IMR-90 (cell line): ENCODE results near the gene PPARD. TPM values are rescaled to one million over a fixed set of nuclear protein-coding genes. Genes with fewer than 3 reads are reported as not detected.

Experiments
- ATAC-seq: fragments of 200-7000 bp; cut with Tn5 transposase; 2 replicates; pipeline ENCODE4 v1.9.1; 2020; ENCODE audit warnings: low read depth, mild to moderate bottlenecking, moderate library complexity
- BruUV-seq: library from RNA; stranded (reverse); fragments of 400-500 nt; replicated peaks from 2 replicates; lab custom pipeline; 2021; lab: Mats Ljungman, UMichigan
- CTCF ChIA-PET: fragments of 300-600 bp; formaldehyde crosslinking; extraction: SDS; loops from one replicate; lab custom pipeline; 2021; ENCODE audit warnings: antibody characterized with exemption; lab: Yijun Ruan, JAX
- POLR2A ChIA-PET: fragments of 300-600 bp; sonication (Branson Sonifier 250); formaldehyde crosslinking; loops from one replicate; lab custom pipeline; 2022; ENCODE audit warnings: antibody characterized with exemption; ENCODE audit not compliant: unreplicated experiment; lab: Charles Lee
- DNase-seq: peaks from one replicate; pipeline ENCODE4 v3.0.0; 2013
- H2AFZ ChIP-seq: replicated peaks from 2 replicates; pipeline ENCODE3; 2013; ENCODE audit warnings: low read length, mild to moderate bottlenecking; ENCODE audit not compliant: poor library complexity
- H2AK5ac ChIP-seq: 2 replicates; pipeline ENCODE4 v1.6.1; 2013; ENCODE audit warnings: low read depth, low read length, inconsistent platforms
- H2AK9ac ChIP-seq: replicated peaks from 2 replicates; pipeline ENCODE3; 2013; ENCODE audit warnings: mild to moderate bottlenecking, low read depth, low read length, moderate library complexity; ENCODE audit not compliant: poor library complexity
- H2BK120ac ChIP-seq: 2 replicates; pipeline ENCODE4 v1.6.1; 2013; ENCODE audit warnings: low read depth, low read length, inconsistent platforms
- H2BK15ac ChIP-seq: 3 replicates; pipeline ENCODE4 v1.6.1; 2013; ENCODE audit warnings: low read depth, low read length, inconsistent platforms
- H2BK20ac ChIP-seq: 2 replicates; pipeline ENCODE4 v1.6.1; 2013; ENCODE audit warnings: low read depth, mild to moderate bottlenecking, inconsistent platforms, low read length, moderate library complexity
- H2BK5ac ChIP-seq: 2 replicates; pipeline ENCODE4 v1.6.1; 2013; ENCODE audit warnings: mild to moderate bottlenecking, low read depth, low read length, inconsistent platforms; ENCODE audit not compliant: poor library complexity, severe bottlenecking
- H3K14ac ChIP-seq: replicated peaks from 2 replicates; pipeline ENCODE4 v1.6.1; 2013; ENCODE audit warnings: low read depth, low read length, inconsistent platforms
- H3K18ac ChIP-seq: 2 replicates; pipeline ENCODE4 v1.6.1; 2013; ENCODE audit warnings: low read depth, low read length, control low read depth
- H3K23ac ChIP-seq: 2 replicates; pipeline ENCODE4 v1.6.1; 2013; ENCODE audit warnings: low read depth, low read length, inconsistent platforms
- H3K27ac ChIP-seq: 2 replicates; pipeline ENCODE4 v1.5.1; 2013; ENCODE audit warnings: mild to moderate bottlenecking, control low read depth, low read length; ENCODE audit not compliant: insufficient read depth
- H3K27me3 ChIP-seq: 2 replicates; pipeline ENCODE4 v1.6.1; 2013; ENCODE audit warnings: low read length; ENCODE audit not compliant: control insufficient read depth, insufficient read depth
- H3K36me3 ChIP-seq: 2 replicates; pipeline ENCODE4 v1.6.1; 2013; ENCODE audit warnings: low read length, mixed read lengths; ENCODE audit not compliant: control insufficient read depth, insufficient read depth
- H3K4ac ChIP-seq: 2 replicates; pipeline ENCODE4 v1.6.1; 2013; ENCODE audit warnings: low read depth, low read length, inconsistent platforms
- H3K4me1 ChIP-seq: 2 replicates; pipeline ENCODE4 v1.6.1; 2013; ENCODE audit warnings: low read length, mixed read lengths; ENCODE audit not compliant: control insufficient read depth, insufficient read depth
- H3K4me2 ChIP-seq: 2 replicates; pipeline ENCODE4 v1.6.1; 2013; ENCODE audit warnings: low read depth, mild to moderate bottlenecking, control low read depth, low read length, moderate library complexity
- H3K4me3 ChIP-seq: 2 replicates; pipeline ENCODE4 v1.5.1; 2013; ENCODE audit warnings: low read depth, mild to moderate bottlenecking, control low read depth, low read length, moderate library complexity; ENCODE audit not compliant: insufficient read depth
- H3K56ac ChIP-seq: 2 replicates; pipeline ENCODE4 v1.6.1; 2013; ENCODE audit warnings: low read length, inconsistent platforms; ENCODE audit not compliant: insufficient read depth; ENCODE audit errors: extremely low read depth
- H3K79me1 ChIP-seq, 2 experiments: 2 replicates each; pipeline ENCODE4 v1.6.1; 2013; ENCODE audit warnings: low read length in 2 of 2, inconsistent platforms in 1 of 2, low read depth in 1 of 2
- H3K9ac ChIP-seq: 2 replicates; pipeline ENCODE4 v1.6.1; 2013; ENCODE audit warnings: low read depth, low read length, control low read depth
- H3K9me1 ChIP-seq: 2 replicates; pipeline ENCODE4 v1.6.1; 2013; ENCODE audit warnings: low read length, inconsistent platforms; ENCODE audit not compliant: insufficient read depth
- H3K9me3 ChIP-seq: 2 replicates; pipeline ENCODE4 v1.6.1; 2013; ENCODE audit warnings: low read length; ENCODE audit not compliant: control insufficient read depth, insufficient read depth
- H4K20me1 ChIP-seq: 2 replicates; pipeline ENCODE4 v1.6.1; 2013; ENCODE audit warnings: low read length, inconsistent platforms; ENCODE audit not compliant: insufficient read depth
- H4K5ac ChIP-seq: 2 replicates; pipeline ENCODE4 v1.6.1; 2013; ENCODE audit warnings: mild to moderate bottlenecking, low read depth, low read length, control low read depth
- H4K8ac ChIP-seq, 2 experiments: 2 replicates each; pipeline ENCODE4 v1.6.1; 2013; ENCODE audit warnings: low read depth in 2 of 2, low read length in 2 of 2, control low read depth in 1 of 2, inconsistent platforms in 1 of 2
- H4K91ac ChIP-seq: 2 replicates; pipeline ENCODE4 v1.6.1; 2013; ENCODE audit warnings: low read depth, low read length, inconsistent platforms; ENCODE audit not compliant: insufficient read depth
- BHLHE40 ChIP-seq: fragments of 150-350 bp; IDR thresholded peaks from 2 replicates; pipeline ENCODE4 v1.6.1; 2016; ENCODE audit warnings: mild to moderate bottlenecking, low read depth, low read length
- ELK1 ChIP-seq: fragments of 150-350 bp; IDR thresholded peaks from 2 replicates; pipeline ENCODE4 v1.6.1; 2016; ENCODE audit warnings: low read depth, mild to moderate bottlenecking, low read length, moderate library complexity, borderline replicate concordance
- FOS ChIP-seq: fragments of 150-350 bp; IDR thresholded peaks from 2 replicates; pipeline ENCODE4 v1.6.1; 2016; ENCODE audit warnings: low read depth, low read length
- MAFK ChIP-seq: IDR thresholded peaks from 2 replicates; pipeline ENCODE4 v1.6.1; 2012; ENCODE audit warnings: low read depth, low read length, improper control_type of control experiment
- POLR2A ChIP-seq: IDR thresholded peaks from 2 replicates; pipeline ENCODE4 v1.6.1; 2012; ENCODE audit warnings: mild to moderate bottlenecking, low read depth, low read length
- RAD21 ChIP-seq: IDR thresholded peaks from 2 replicates; pipeline ENCODE4 v1.6.1; 2012; ENCODE audit warnings: low read length, improper control_type of control experiment
- RFX5 ChIP-seq: IDR thresholded peaks from 2 replicates; pipeline ENCODE4 v1.8.0; 2012; ENCODE audit warnings: low read depth, mild to moderate bottlenecking, low read length, moderate library complexity
- SMC3 ChIP-seq: fragments of 150-350 bp; IDR thresholded peaks from 2 replicates; pipeline ENCODE4 v1.6.1; 2016; ENCODE audit warnings: low read depth, mild to moderate bottlenecking, antibody characterized with exemption, low read length, moderate library complexity
- whole genome bisulfite sequencing, 2 experiments: methylation state at CpG; one replicate each; pipeline versions ENCODE4 v1.1.5 to v1.1.7; 2013; ENCODE audit warnings: missing lambda C conversion rate in 2 of 2; ENCODE audit not compliant: insufficient read length in 1 of 2; ENCODE audit errors: extremely low coverage in 2 of 2; 5-methylcytosine and 5-hydroxymethylcytosine counted together
- dilution Hi-C: fragments of 300-500 bp; cut with HindIII; formaldehyde crosslinking; loops from one replicate; pipeline ENCODE4 v1.14.3; 2018; ENCODE audit warnings: low sequenced_read_pairs; ENCODE audit not compliant: unreplicated experiment
- in situ Hi-C: fragments of 300-500 bp; cut with MboI; formaldehyde crosslinking; loops from 3 replicates; pipeline ENCODE4 v1.14.3; 2019; ENCODE audit warnings: low sequenced_read_pairs, inconsistent platforms, mixed read lengths
- intact Hi-C: fragments of 100-400 bp; cut with micrococcal nuclease; formaldehyde crosslinking; loops from 2 replicates; pipeline ENCODE4 v1.10.0; 2022
- polyA plus RNA-seq, 3 experiments: library from polyadenylated mRNA; depleted of rRNA; stranded (reverse); fragments of >200 nt; gene quantifications; 2 replicates each; pipeline ENCODE4 v1.2.3, GENCODE V29; 2012; ENCODE audit warnings: low replicate concordance in 1 of 3
- total RNA-seq: library from RNA; depleted of rRNA; stranded (reverse); fragments of >200 nt; gene quantifications from 2 replicates; pipeline ENCODE4 v1.2.3, GENCODE V29; 2012

The PPARD gene
- total and polyA plus RNA-seq, 2 of the 4 experiments (the other 2 are of a cell fraction) = 10.4 to 69.0 TPM

GRCh38 chr6:35413911-35414310 is 71.6 kb downstream of the PPARD start:
- no peak overlapping the region for H3K23ac ChIP-seq
- no peak overlapping the region for H2AFZ ChIP-seq
- ChIA-PET CTCF (no interaction called here), POLR2A (no interaction called here)
- peak overlapping the region in 1 of 2 experiments; percentile 82; a peak in 2 of 4 replicates for H4K8ac ChIP-seq
- peaks cover 7% of the 10 kb centered on the region for H4K20me1 ChIP-seq
- no peak for TF ChIP-seq RAD21
- TF ChIP-seq MAFK = no peak
- TF ChIP-seq FOS = no peak
- TF ChIP-seq POLR2A = no peak
- TF ChIP-seq BHLHE40 = no peak
- no peak for TF ChIP-seq ELK1
- no peak for TF ChIP-seq SMC3
- no peak for TF ChIP-seq RFX5
- no peaks in the 10 kb centered on the region for H3K9me3 ChIP-seq
- in situ Hi-C loops = no loop called here
- H3K4ac ChIP-seq = no peak overlapping the region
- peaks cover 44% of the 10 kb centered on the region for H3K9me1 ChIP-seq
- H2BK20ac ChIP-seq = no peak overlapping the region
- H3K14ac ChIP-seq = no peak overlapping the region
- H3K18ac ChIP-seq = no peak overlapping the region
- ATAC-seq (no peak), DNase-seq (no peak)
- H3K4me3 ChIP-seq = no peak overlapping the region
- no peak overlapping the region for H3K56ac ChIP-seq
- no peaks in the 10 kb centered on the region for H3K27me3 ChIP-seq
- H3K79me1 ChIP-seq = peaks cover 44 to 87% of the 10 kb centered on the region in 2 experiments
- 100% methylated on average over 2 of the region's 6 CpGs; no CpG with 5 or more reads in 1 of the 2 experiments for WGBS, 2 experiments
- H2AK5ac ChIP-seq = no peak overlapping the region
- H2BK120ac ChIP-seq = no peak overlapping the region
- H3K4me2 ChIP-seq = no peak overlapping the region
- intact Hi-C loops = no loop called here
- H4K91ac ChIP-seq = no peak overlapping the region
- peaks cover 52% of the 10 kb centered on the region for H3K36me3 ChIP-seq
- no peak overlapping the region for H2BK5ac ChIP-seq
- 0 out of 3 replicates have a peak overlapping the region, but pooled peaks have one; percentile 16 for H2BK15ac ChIP-seq
- BruUV-seq = no TSS peak
- H3K4me1 ChIP-seq = peaks cover 21% of the 10 kb centered on the region
- no peak overlapping the region for H3K9ac ChIP-seq
- dilution Hi-C loops = no loop called here
- no peak overlapping the region for H3K27ac ChIP-seq
- H2AK9ac ChIP-seq = no peak overlapping the region
- H4K5ac ChIP-seq = no peak overlapping the region
